22Rv1 (cell line): ENCODE measurements around the gene CCDC106.

Experiments
- H3K27ac ChIP-seq: fragments of 450-650 bp; 2 replicates; pipeline ENCODE4 v1.5.1; 2017
- CTCF ChIP-seq: fragments of 450-650 bp; IDR thresholded peaks from 2 replicates; pipeline ENCODE4 v1.5.1; 2017; ENCODE audit warnings: mild to moderate bottlenecking
- ZFX ChIP-seq: fragments of 450-650 bp; IDR thresholded peaks from 2 replicates; pipeline ENCODE4 v1.6.1; 2017; ENCODE audit warnings: antibody characterized with exemption, borderline replicate concordance

CCDC106 gene

GRCh38 chr19:55632463-55632834 lies 15.6 kb upstream of the CCDC106 start:
- TF ChIP-seq CTCF: peak; percentile 84
- no peak for TF ChIP-seq ZFX
- no peak overlapping the region; the same call in 1 of the 2 replicates for H3K27ac ChIP-seq

DNA sequence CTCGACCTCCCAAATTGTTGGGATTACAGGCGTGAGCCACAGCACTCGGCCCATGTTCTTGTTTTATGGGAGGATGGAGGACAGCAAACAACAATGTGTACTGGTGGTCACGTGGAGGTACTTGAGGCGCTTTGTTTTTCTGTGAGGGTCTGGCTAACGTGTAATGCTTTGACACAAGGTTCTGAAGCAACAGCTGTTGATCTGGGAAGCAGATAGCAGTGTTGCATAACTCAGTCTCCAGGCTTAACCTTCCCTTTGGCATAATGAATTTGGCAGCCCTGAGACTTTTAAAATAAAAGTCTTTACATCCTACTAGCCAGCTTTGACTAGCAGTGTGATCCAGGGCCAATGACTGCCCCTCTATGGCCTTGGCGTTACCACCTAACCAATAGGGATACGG lies 14.2 kb upstream of the CCDC106 start:
- H3K27ac ChIP-seq: peak overlapping the region; percentile 69; the same call in 1 of the 2 replicates

GRCh38 chr19:55635334-55635717 lies 12.7 kb upstream of the CCDC106 start:
- H3K27ac ChIP-seq: peak overlapping the region; percentile 69
- TF ChIP-seq CTCF: no peak
- TF ChIP-seq ZFX: no peak

More for the DNA sequence above, 14.2 kb upstream of the CCDC106 start:
- TF ChIP-seq ZFX (no peak), CTCF (no peak)

DNA sequence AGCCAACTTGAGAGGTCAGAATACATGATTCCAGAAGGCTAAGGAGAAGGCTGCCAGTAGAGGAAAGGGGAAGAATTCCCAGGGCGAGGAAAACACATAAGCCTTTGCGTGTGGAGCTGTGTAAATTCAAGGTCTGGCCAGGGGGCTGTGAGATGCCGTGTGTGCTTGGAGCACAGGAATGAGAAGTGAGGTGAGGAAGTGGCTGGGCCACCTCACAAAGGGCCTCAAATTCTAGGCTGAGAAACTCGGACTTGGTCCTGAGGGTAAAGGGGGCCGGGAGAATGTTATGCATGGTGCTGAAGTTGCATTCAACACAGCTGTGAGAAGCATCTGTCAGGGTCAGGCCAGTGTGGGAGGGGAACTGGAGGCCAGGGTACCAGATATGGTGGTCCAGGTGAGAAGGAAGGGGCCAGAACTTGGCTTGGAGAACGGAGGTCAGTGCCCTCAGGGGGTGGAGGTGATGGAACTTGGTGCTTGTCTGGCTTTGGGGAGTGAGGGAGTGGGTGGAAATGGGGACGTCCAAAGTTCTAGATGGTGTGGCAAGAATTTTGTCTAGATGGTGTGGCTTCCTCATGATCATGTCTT lies 12.1 kb upstream of the CCDC106 start:
- no peak overlapping the region for H3K27ac ChIP-seq
- no peak for TF ChIP-seq ZFX
- no peak for TF ChIP-seq CTCF

- no peak for TF ChIP-seq CTCF
- no peak for TF ChIP-seq ZFX
These were observed 11.3 kb upstream of the CCDC106 start for GRCh38 chr19:55636723-55637122.

GRCh38 chr19:55637534-55637933 lies 10.5 kb upstream of the CCDC106 start:
- TF ChIP-seq ZFX (no peak), CTCF (no peak)
- H3K27ac ChIP-seq: 0 out of 2 replicates have a peak overlapping the region, but pooled peaks have one; percentile 13

More at GRCh38 chr19:55636723-55637122, 11.3 kb upstream of the CCDC106 start:
- H3K27ac ChIP-seq: no peak overlapping the region

DNA sequence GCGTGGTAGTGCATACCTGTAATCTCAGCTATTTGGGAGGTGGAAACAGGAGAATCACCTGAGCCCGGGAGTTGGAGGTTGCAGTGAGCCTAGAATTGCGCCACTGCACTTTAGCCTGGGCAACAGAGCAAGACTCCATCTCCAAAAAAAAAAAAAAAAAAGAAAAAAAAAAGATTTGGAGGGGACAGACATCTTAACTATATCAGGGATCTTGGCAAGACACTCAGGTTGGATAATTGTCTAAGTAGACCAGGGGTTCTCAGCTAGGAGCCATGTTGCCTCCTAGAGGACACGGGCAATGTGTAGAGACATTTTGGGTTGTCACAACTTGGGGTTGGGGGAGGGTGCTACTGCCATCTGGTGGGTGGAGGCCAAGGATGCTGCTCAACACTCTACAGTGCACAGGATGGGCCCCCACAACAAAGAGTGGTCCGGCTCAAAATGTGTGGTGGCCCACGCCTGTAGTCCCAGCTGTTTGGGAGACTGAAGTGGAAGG lies 9.1 kb upstream of the CCDC106 start:
- TF ChIP-seq ZFX (no peak), CTCF (peak; percentile 63)
- H3K27ac ChIP-seq: peak overlapping the region; percentile 97
